ENCODE measurements around the gene ZC3H12C.

Gene ZC3H12C

DNA sequence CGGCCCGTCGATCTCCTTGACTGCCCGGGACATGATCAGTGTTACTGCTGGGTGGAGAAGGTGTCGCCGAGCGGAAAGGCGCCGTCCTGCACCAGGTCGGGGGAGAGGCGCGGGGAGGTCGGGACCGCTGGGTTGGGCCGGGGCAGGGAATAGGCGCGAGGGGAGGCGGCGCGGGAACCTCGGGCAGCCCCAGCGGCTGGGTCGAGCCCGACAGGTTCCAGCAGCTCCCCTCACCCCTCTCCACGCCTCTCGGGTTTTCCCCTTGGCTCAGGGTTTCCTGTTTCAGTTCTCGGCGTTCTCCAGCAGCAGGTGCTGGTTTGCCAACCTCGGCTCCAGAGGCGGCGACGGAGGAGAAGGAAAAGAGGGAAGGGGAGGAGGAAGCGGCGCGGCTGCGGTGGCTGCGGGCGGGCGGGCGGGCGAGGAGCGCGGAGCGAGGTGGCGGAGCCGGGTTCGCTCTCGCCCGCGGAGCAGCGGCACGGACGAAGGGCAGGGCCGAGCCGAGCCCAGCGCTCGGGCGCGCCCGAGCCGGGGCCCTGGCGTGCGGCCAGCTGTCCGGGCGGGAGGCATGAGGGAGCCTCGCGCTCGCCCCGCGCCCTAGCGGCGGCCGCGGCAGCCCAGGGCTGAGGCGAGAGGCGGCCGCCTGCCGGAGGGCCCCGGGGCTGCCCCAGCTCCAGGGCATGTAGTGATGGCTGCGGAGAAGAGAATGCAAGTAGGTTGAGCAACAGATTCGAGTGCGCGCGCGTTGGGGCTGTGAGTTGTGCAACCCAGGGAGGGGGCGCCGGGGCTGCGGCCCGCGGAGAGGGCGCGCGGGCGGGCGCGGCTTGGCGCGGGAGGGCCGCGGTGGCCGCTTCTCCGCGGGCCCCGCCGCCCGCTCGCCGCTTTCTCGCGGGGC is at the start of gene ZC3H12C:
TSS of gene ZC3H12C (plus strand) at position 878 of the 892 bp plus-strand sequence. CDS start 20 bp downstream, outside the sequence.
- Histone ChIP-seq H3K27me3 (ENCODE audit: insufficient read depth, poor library complexity, severe bottlenecking) (no peaks in the 10 kb centered on the region), H3K36me3 (ENCODE audit: low read depth) (no peaks in the 10 kb centered on the region; the same call in 1 of the 2 replicates), H3K9me3 (ENCODE audit: severe bottlenecking) (no peaks in the 10 kb centered on the region), H3K27ac (ENCODE audit: poor library complexity, severe bottlenecking) (peak within 1 kb of the TSS; percentile 91), H3K4me3 (ENCODE audit: severe bottlenecking) (peak within 1 kb of the TSS; percentile 82), H3K4me1 (ENCODE audit: insufficient read depth, poor library complexity, severe bottlenecking) (peaks cover 41% of the 10 kb centered on the region)
- TF ChIP-seq, protein P1, sequence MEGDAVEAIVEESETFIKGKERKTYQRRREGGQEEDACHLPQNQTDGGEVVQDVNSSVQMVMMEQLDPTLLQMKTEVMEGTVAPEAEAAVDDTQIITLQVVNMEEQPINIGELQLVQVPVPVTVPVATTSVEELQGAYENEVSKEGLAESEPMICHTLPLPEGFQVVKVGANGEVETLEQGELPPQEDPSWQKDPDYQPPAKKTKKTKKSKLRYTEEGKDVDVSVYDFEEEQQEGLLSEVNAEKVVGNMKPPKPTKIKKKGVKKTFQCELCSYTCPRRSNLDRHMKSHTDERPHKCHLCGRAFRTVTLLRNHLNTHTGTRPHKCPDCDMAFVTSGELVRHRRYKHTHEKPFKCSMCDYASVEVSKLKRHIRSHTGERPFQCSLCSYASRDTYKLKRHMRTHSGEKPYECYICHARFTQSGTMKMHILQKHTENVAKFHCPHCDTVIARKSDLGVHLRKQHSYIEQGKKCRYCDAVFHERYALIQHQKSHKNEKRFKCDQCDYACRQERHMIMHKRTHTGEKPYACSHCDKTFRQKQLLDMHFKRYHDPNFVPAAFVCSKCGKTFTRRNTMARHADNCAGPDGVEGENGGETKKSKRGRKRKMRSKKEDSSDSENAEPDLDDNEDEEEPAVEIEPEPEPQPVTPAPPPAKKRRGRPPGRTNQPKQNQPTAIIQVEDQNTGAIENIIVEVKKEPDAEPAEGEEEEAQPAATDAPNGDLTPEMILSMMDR (IDR thresholded peaks at IDR 0.05; ENCODE audit: poor library complexity, severe bottlenecking), result peak; percentile 73
- ATAC-seq (ENCODE audit: low read depth), result peak; percentile 68
- DNase-seq (ENCODE audit: low spot score), result peak; percentile 89

DNA sequence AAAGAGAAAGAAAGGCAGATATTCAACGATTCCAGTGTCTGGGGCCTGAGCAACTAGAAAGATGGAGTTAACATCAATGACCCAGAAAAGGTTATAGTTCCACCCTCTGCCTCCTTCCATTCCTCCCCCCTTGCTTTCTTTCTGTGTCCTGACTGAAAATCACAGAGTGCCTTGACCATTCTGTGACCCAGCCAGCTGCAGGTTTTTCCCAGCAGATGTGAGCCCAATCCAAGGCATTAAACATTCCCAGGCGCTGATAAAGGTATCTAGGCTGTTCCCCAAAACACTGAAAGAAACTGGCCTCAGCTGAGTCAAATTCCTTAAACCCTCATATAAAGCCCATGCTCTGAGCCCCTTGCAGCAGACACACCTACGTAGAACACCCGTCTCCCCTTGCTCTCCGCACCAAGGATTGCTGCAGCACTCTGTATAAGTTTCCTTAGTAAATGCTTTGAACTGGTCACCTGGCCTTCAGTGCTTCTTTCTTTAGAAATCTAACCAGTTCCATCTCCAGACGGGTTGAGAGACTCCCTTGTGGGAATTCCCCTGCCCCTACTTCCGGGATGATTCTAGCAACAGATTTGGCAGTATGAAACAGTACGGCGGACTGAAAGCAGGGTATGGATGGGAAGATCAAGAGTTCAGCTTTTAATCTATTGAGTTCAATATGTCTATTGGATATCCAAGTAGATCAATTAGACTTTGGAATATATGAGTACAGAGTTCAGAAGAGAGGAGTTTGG is 48.8 kb upstream of the ZC3H12C start:
- Histone ChIP-seq H3K4me1 (ENCODE audit: insufficient read depth, poor library complexity, severe bottlenecking) (no peaks in the 10 kb centered on the region), H3K27me3 (ENCODE audit: insufficient read depth, poor library complexity, severe bottlenecking) (no peaks in the 10 kb centered on the region), H3K36me3 (ENCODE audit: low read depth) (no peaks in the 10 kb centered on the region), H3K4me3 (ENCODE audit: severe bottlenecking) (no peak overlapping the region), H3K27ac (ENCODE audit: poor library complexity, severe bottlenecking) (no peak overlapping the region), H3K9me3 (ENCODE audit: severe bottlenecking) (no peaks in the 10 kb centered on the region)
- DNase-seq (ENCODE audit: low spot score) (no peak), ATAC-seq (ENCODE audit: low read depth) (no peak)
- TF ChIP-seq, protein P1 (IDR thresholded peaks at IDR 0.05; ENCODE audit: poor library complexity, severe bottlenecking), result no peak

DNA sequence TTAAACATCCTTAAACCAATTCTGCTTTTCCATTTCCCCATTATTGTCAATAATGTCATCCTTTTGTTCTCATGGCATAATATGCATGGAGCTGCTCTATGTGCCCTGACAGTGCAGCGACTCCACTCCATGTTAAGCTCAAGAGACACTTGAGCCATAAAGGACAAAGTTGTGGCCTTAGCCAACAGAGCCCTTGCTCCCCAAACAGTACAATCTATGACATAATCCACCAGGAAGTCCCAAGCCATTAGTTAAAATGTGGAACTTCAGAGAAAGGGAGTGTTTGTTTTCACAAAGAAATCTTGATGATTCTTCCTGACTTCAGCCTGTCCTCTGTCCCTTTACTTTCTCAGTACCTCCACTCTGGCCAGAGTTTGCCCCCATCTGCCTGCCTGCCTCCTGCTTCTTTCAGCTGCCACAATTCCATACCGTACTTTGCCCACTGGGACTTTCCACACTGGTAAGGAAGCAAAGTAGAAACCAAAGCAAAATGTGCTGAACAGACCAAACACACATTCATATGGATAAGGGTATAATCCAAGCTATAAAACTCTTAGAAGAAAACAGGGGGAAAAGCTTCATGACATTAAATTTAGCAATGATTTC is 46.3 kb upstream of the ZC3H12C start:
- ATAC-seq (ENCODE audit: low read depth) (no peak), DNase-seq (ENCODE audit: low spot score) (no peak)
- Histone ChIP-seq H3K4me1 (ENCODE audit: insufficient read depth, poor library complexity, severe bottlenecking) (no peaks in the 10 kb centered on the region), H3K4me3 (ENCODE audit: severe bottlenecking) (no peak overlapping the region), H3K27me3 (ENCODE audit: insufficient read depth, poor library complexity, severe bottlenecking) (no peaks in the 10 kb centered on the region), H3K9me3 (ENCODE audit: severe bottlenecking) (no peaks in the 10 kb centered on the region), H3K36me3 (ENCODE audit: low read depth) (no peaks in the 10 kb centered on the region), H3K27ac (ENCODE audit: poor library complexity, severe bottlenecking) (no peak overlapping the region)
- TF ChIP-seq, protein P1 (IDR thresholded peaks at IDR 0.05; ENCODE audit: poor library complexity, severe bottlenecking), result no peak

DNA sequence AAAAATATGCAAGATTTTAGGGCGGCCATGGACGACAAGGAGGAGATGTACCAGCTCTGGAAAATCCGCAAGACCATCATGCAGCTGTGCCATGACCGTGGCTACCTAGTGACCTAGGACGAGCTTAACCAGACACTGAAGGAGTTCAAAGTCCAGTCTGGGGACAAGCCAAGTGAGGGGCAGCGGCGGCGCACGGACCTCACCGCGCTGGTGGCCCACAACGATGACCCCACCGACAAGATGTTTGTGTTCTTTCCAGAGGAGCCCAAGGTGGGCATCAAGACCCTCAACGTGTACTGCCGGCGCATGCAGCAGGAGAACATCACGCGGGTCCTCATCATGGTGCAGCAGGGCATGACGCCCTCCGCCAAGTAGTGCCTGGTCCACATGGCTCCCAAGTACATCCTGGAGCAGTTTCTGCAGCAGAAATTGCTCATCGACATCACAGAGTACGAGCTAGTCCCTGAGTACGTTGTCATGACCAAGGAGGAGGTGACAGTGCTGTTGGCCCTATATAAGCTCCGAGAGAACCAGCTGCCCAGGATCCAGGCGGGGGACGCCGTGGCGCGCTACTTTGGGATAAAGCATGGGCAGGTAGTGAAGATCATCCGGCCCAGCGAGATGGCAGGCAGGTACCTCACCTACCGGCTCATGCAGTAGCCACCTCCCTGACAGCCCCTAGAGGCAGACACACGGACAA is 43.5 kb upstream of the ZC3H12C start:
- DNase-seq (ENCODE audit: low spot score), result no peak
- no peak overlapping the region for H3K27ac ChIP-seq (ENCODE audit: poor library complexity, severe bottlenecking)
- H3K9me3 ChIP-seq (ENCODE audit: severe bottlenecking), result peaks cover 7% of the 10 kb centered on the region
- H3K4me3 ChIP-seq (ENCODE audit: severe bottlenecking), result no peak overlapping the region
- no peaks in the 10 kb centered on the region for H3K27me3 ChIP-seq (ENCODE audit: insufficient read depth, poor library complexity, severe bottlenecking)
- no peaks in the 10 kb centered on the region for H3K36me3 ChIP-seq (ENCODE audit: low read depth)
- no peak for ATAC-seq (ENCODE audit: low read depth)
- TF ChIP-seq, protein P1 (IDR thresholded peaks at IDR 0.05; ENCODE audit: poor library complexity, severe bottlenecking), result no peak
- H3K4me1 ChIP-seq (ENCODE audit: insufficient read depth, poor library complexity, severe bottlenecking), result no peaks in the 10 kb centered on the region

Data from RWPE2 (cell line).